ENCODE data around the gene BDP1. TPM values are rescaled to one million over a fixed set of nuclear protein-coding genes. Genes with fewer than 3 reads are reported as not detected.
A peak's percentile ranks its signal among the peaks of the same experiment; 100 is the strongest.
"Not testable (repeated sequence)": the region's sequence is repeated elsewhere in the genome, so short reads cannot be mapped to it uniquely, and the experiment has no call there.

Gene BDP1, protein sequence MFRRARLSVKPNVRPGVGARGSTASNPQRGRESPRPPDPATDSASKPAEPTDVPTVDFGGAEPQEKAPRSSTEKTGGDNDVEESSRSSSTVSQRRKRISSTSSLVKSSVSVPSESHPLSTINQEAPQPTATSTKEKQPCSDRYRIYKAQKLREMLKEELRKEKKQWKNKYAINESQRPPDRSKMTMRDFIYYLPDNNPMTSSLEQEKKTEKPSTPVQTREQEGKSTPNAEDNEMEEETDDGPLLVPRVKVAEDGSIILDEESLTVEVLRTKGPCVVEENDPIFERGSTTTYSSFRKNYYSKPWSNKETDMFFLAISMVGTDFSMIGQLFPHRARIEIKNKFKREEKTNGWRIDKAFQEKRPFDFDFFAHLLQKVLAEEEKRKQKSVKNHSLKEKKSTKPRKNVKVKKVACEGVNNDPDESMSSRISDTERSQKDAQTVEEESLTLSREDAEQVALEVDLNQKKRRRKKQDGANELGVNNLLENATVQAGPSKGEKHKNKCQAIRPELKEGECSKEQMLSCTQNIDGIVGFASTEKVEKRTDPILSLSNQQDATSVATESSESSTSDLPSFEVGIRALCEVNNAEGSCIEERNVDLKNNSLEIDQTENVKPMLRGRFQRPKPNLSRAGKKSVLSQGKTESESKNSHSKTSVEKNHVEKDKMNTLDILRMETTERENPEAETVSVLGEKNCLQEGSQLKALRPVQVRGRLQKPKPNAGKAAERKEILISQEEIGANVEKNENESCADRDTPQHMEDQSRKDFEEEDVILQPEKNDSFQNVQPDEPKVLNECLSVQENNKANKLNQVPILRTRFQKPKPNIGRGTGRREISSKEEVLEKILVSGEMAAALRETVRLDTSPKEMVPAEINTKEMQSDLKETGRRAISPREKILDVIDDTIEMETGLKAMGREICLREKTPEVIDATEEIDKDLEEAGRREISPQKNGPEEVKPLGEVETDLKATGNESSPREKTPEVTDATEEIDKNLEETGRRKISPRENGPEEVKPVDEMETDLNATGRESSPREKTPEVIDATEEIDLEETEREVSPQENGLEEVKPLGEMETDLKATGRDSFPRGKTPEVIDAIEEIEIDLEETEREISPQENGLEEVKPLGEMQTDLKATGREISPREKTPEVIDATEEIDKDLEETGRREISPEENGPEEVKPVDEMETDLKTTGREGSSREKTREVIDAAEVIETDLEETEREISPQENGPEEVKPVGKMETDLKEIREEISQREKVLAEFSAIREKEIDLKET (N-terminal part only)
- 12.0 and 20.0 TPM in 2 replicates for total RNA-seq (2021)
- Bru-seq, nascent RNA: percentile 82 among the genes with signal in this experiment
- BruChase-seq, experiment 1, labeled RNA remaining after a 2-hour chase: percentile 81 among the genes with signal in this experiment
- BruChase-seq, experiment 2, labeled RNA remaining after a 6-hour chase: percentile 85 among the genes with signal in this experiment
- long read RNA-seq, partial matches to known transcripts: 2 of 4 reads
- long read RNA-seq, other reads (novel, unspliced or antisense): 2 of 4 reads

DNA sequence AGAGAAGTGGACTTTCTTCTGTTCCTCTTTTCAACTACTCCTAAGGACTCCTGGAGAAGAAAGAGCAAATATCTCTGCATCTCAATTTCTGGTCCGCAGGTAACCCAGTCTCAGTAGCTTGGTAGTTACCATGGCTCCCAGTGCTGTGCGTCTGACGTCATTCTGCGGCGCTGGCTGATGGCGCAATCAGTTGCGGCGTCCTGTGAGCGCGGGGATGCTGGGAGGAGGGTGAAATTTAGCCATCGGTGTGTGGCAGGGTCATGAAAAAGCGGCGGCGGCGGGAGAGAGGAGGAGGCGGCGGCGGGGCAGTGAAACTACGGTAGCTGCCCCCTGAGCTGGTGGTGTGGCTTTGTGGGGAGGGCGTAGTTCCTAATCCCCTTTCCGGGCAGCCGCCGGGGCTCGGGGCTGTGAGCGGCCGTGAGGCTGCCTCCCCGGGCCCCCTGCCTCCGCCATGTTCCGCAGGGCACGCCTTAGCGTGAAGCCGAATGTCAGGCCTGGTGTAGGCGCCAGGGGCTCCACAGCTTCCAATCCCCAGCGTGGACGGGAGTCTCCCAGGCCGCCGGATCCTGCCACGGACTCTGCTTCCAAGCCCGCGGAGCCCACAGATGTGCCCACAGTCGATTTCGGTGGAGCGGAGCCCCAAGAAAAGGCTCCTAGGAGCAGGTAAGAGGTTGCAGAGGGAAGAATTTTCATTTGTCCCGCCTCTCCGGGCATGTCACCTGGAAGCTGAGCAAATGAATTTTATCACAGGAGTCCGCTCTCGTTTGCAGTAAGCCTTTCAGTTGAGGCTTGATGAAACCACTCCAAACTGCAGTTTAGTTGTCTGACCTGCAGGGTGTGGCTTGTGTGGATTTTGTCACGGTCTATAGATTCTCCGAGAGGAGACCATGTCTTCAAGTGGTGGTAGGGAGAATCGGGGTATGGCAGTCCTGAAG lies at the start of gene BDP1:
Gene BDP1 (plus strand): TSS at position 225 of the 935 bp plus-strand sequence. CDS start 227 bp downstream, at position 452.
- ChIA-PET CTCF (no interaction called here), POLR2A (ENCODE audit: unreplicated experiment) (no interaction called here)

DNA sequence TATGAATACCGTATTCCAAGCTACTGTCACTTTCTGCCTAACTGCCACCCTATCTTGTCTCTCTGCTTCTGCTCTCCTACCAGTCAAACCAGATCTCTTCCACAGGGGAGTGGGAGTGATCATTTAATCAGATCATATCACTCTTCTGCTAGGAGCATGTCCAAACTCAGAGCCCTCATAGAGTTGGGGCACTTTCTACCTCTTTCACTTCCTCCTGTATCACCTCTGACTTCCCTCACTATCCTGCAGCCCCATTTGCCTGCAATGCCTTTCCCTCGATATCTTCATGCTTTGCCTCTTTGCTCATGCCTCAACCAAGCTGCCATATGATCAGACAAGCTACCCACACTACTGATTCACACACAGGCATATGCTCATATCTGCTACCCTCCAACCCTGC lies 45.4 kb upstream of the BDP1 start:
- BruUV-seq (replicated peaks); H3K9me3 ChIP-seq (ENCODE audit: insufficient read depth, low read depth); H2AFZ ChIP-seq; H3K4me2 ChIP-seq; CTCF ChIA-PET; H3K4me1 ChIP-seq (replicated peaks; ENCODE audit: insufficient read depth); intact Hi-C loops (cut with micrococcal nuclease; ENCODE audit: unreplicated experiment); DNase-seq; H3K27ac ChIP-seq; H3K79me2 ChIP-seq (ENCODE audit: low read depth); H3K27me3 ChIP-seq (ENCODE audit: insufficient read depth, low read depth); H3F3A ChIP-seq (ENCODE audit: insufficient read depth, low read depth); POLR2A ChIA-PET (ENCODE audit: unreplicated experiment); H4K20me1 ChIP-seq (ENCODE audit: insufficient read depth); H3K36me3 ChIP-seq (ENCODE audit: low read depth); H3K4me3 ChIP-seq; H3K9me2 ChIP-seq (ENCODE audit: insufficient read depth): not testable (repeated sequence)

More for the DNA sequence above, at the start of gene BDP1:
- Histone ChIP-seq H3K36me3 (ENCODE audit: low read depth) (peaks cover 20% of the 10 kb centered on the region), H3K79me2 (ENCODE audit: low read depth) (peaks cover 39% of the 10 kb centered on the region), H3K4me2 (peak within 1 kb of the TSS; percentile 98), H3K4me1 (replicated peaks; ENCODE audit: insufficient read depth) (peaks cover 15% of the 10 kb centered on the region), H3F3A (ENCODE audit: insufficient read depth, low read depth) (0 out of 2 replicates have a peak, but pooled peaks cover 6% of the 10 kb centered on the region), H3K27me3 (ENCODE audit: insufficient read depth, low read depth) (no peaks in the 10 kb centered on the region), H3K9me2 (ENCODE audit: insufficient read depth) (no peaks in the 10 kb centered on the region), H3K4me3 (peak within 1 kb of the TSS; percentile 71), H3K9me3 (ENCODE audit: insufficient read depth, low read depth) (no peaks in the 10 kb centered on the region), H2AFZ (peak within 1 kb of the TSS; percentile 81), H3K27ac (peak within 1 kb of the TSS; percentile 42), H4K20me1 (ENCODE audit: insufficient read depth) (peaks cover 12% of the 10 kb centered on the region)
- intact Hi-C loops (cut with micrococcal nuclease; ENCODE audit: unreplicated experiment): no loop called here
- DNase-seq: peak; percentile 89 to 93
- TF ChIP-seq, protein P1, sequence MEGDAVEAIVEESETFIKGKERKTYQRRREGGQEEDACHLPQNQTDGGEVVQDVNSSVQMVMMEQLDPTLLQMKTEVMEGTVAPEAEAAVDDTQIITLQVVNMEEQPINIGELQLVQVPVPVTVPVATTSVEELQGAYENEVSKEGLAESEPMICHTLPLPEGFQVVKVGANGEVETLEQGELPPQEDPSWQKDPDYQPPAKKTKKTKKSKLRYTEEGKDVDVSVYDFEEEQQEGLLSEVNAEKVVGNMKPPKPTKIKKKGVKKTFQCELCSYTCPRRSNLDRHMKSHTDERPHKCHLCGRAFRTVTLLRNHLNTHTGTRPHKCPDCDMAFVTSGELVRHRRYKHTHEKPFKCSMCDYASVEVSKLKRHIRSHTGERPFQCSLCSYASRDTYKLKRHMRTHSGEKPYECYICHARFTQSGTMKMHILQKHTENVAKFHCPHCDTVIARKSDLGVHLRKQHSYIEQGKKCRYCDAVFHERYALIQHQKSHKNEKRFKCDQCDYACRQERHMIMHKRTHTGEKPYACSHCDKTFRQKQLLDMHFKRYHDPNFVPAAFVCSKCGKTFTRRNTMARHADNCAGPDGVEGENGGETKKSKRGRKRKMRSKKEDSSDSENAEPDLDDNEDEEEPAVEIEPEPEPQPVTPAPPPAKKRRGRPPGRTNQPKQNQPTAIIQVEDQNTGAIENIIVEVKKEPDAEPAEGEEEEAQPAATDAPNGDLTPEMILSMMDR (conservative IDR thresholded peaks at IDR 0.05): peak; percentile 45; the same call in 1 of the 2 replicates
- TF ChIP-seq EZH2 (IDR thresholded peaks at IDR 0.05; ENCODE audit: low read depth): no peak
- TSS peak; percentile 66 for BruUV-seq (replicated peaks)

DNA sequence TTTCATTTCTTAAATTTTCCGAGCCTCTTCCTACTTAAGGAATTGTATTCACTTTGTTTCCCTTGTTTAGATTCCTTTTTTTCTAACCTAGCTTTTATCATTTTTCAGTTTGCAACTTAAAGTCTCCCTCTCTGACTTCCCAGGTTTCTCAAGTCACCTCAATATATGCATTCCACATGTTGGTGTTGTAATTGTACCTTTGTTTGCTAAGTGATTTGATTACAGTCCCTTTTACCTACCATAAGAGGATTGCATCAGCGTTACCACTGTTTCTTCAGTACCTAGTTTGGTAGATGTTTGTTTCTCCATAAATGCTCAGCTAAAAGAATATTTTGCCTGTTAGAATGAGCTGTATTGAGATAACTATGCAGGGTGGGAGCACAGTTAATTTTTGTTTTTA lies 39.8 kb upstream of the BDP1 start:
- POLR2A ChIA-PET (ENCODE audit: unreplicated experiment); CTCF ChIA-PET; H3K27me3 ChIP-seq (ENCODE audit: insufficient read depth, low read depth); H4K20me1 ChIP-seq (ENCODE audit: insufficient read depth); H3K9me2 ChIP-seq (ENCODE audit: insufficient read depth); H2AFZ ChIP-seq; BruUV-seq (replicated peaks); H3K79me2 ChIP-seq (ENCODE audit: low read depth); H3K9me3 ChIP-seq (ENCODE audit: insufficient read depth, low read depth); H3K4me3 ChIP-seq; H3F3A ChIP-seq (ENCODE audit: insufficient read depth, low read depth); intact Hi-C loops (cut with micrococcal nuclease; ENCODE audit: unreplicated experiment); H3K36me3 ChIP-seq (ENCODE audit: low read depth): not testable (repeated sequence)
- peaks cover 28% of the 10 kb centered on the region for H3K4me1 ChIP-seq (replicated peaks; ENCODE audit: insufficient read depth)
- H3K27ac ChIP-seq: peak overlapping the region; percentile 45
- H3K4me2 ChIP-seq: peak overlapping the region; percentile 63
- DNase-seq: peak in 1 of 2 experiments; percentile 80

DNA sequence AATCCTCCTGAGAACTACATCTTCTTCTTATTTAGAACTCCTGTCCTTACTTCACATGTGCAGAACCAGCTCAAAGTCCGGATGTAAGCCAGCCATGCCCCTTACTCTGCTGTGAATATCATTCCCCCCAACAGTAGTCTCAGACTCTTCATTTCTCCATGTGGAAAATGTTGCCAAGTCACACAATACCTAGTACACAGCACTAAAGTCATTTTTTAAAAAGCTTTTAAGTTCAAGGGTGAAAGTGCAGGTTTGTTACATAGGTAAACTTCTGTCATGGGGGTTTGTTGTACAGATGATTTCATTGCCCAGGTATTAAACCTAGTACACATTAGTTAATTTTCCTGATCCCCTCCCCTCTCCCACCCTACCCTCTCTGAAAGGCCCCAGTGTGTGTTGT lies 37.4 kb upstream of the BDP1 start:
- H3F3A ChIP-seq (ENCODE audit: insufficient read depth, low read depth); DNase-seq; BruUV-seq (replicated peaks); H3K27ac ChIP-seq; intact Hi-C loops (cut with micrococcal nuclease; ENCODE audit: unreplicated experiment); H3K4me3 ChIP-seq; POLR2A ChIA-PET (ENCODE audit: unreplicated experiment); H3K79me2 ChIP-seq (ENCODE audit: low read depth); H3K9me2 ChIP-seq (ENCODE audit: insufficient read depth); CTCF ChIA-PET; H3K27me3 ChIP-seq (ENCODE audit: insufficient read depth, low read depth); H3K36me3 ChIP-seq (ENCODE audit: low read depth); H2AFZ ChIP-seq; H3K9me3 ChIP-seq (ENCODE audit: insufficient read depth, low read depth); H4K20me1 ChIP-seq (ENCODE audit: insufficient read depth): not testable (repeated sequence)
- H3K4me2 ChIP-seq: peak overlapping the region; percentile 28; the same call in 1 of the 2 replicates
- H3K4me1 ChIP-seq (replicated peaks; ENCODE audit: insufficient read depth): peaks cover 28% of the 10 kb centered on the region

DNA sequence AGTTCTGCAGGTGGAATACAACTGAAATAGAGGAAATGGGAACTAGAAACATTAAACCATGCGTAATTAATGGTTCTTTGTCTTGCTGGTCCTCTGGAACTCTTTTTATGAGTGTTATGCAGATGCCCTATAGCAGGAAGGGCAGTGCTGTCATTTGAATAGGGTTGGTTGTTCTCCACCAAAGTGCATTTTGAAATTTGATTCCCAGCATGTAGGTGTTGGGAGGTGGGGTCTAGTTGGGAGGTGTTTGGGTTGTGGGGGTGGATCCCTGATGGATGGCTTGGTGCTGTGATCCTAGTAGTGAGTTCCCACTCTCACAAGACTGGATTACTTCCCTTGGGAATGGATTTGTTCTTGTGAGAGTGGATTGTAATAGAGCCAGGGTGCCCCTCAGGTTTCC lies 34.2 kb upstream of the BDP1 start:
- H3K4me2 ChIP-seq; H4K20me1 ChIP-seq (ENCODE audit: insufficient read depth); H3K9me3 ChIP-seq (ENCODE audit: insufficient read depth, low read depth); H3K36me3 ChIP-seq (ENCODE audit: low read depth); CTCF ChIA-PET; POLR2A ChIA-PET (ENCODE audit: unreplicated experiment); H3K27me3 ChIP-seq (ENCODE audit: insufficient read depth, low read depth); H3K79me2 ChIP-seq (ENCODE audit: low read depth); H3K4me3 ChIP-seq; DNase-seq; BruUV-seq (replicated peaks); H3K27ac ChIP-seq; H3K9me2 ChIP-seq (ENCODE audit: insufficient read depth); H3F3A ChIP-seq (ENCODE audit: insufficient read depth, low read depth); intact Hi-C loops (cut with micrococcal nuclease; ENCODE audit: unreplicated experiment); H2AFZ ChIP-seq: not testable (repeated sequence)
- peaks cover 16% of the 10 kb centered on the region for H3K4me1 ChIP-seq (replicated peaks; ENCODE audit: insufficient read depth)
